GM12878 (cell line): ENCODE results near the gene MGAT1. TPM values are rescaled to one million over a fixed set of nuclear protein-coding genes. Genes with fewer than 3 reads are reported as not detected.
A peak's percentile ranks its signal among the peaks of the same experiment; 100 is the strongest.

Experiments
- BACH1 ChIP-seq: fragments of 450-650 bp; IDR thresholded peaks from 2 replicates; pipeline ENCODE4 v1.6.1; 2017; ENCODE audit warnings: mild to moderate bottlenecking, borderline replicate concordance
- CBFB ChIP-seq: IDR thresholded peaks from 2 replicates; pipeline ENCODE4 v1.6.1; 2016; ENCODE audit warnings: antibody characterized with exemption, low read depth
- FOS ChIP-seq: IDR thresholded peaks from 3 replicates; pipeline ENCODE4 v1.6.1; 2011; ENCODE audit warnings: borderline replicate concordance; ENCODE audit not compliant: insufficient read length; ENCODE audit errors: extremely low read depth
- GATAD2B ChIP-seq: fragments of 450-650 bp; conservative IDR thresholded peaks from 2 replicates; pipeline ENCODE4 v1.6.1; 2017; ENCODE audit warnings: low read depth, mild to moderate bottlenecking, moderate library complexity
- HCFC1 ChIP-seq: fragments of 150-350 bp; IDR thresholded peaks from 2 replicates; pipeline ENCODE4 v1.6.1; 2014; ENCODE audit warnings: low read length
- HDAC6 ChIP-seq: fragments of 200-600 bp; sonication (generic); IDR thresholded peaks from one replicate; pipeline ENCODE4 v1.8.0; 2017; ENCODE audit warnings: antibody characterized with exemption; ENCODE audit not compliant: unreplicated experiment
- KAT2A ChIP-seq: conservative IDR thresholded peaks from 2 replicates; pipeline ENCODE4 v1.6.1; 2011; ENCODE audit warnings: low read depth, low read length; ENCODE audit not compliant: control insufficient read depth
- NFYA ChIP-seq: IDR thresholded peaks from 2 replicates; pipeline ENCODE4 v1.6.1; 2011; ENCODE audit warnings: low read depth, mild to moderate bottlenecking, low read length, improper control_type of control experiment, borderline replicate concordance
- SMC3 ChIP-seq: IDR thresholded peaks from 2 replicates; pipeline ENCODE4 v1.6.1; 2011; ENCODE audit warnings: low read length, improper control_type of control experiment, borderline replicate concordance
- TAF1 ChIP-seq: IDR thresholded peaks from 2 replicates; pipeline ENCODE4 v1.6.1; 2011; ENCODE audit warnings: mild to moderate bottlenecking, low read depth, low read length, borderline replicate concordance
- TCF12 ChIP-seq: IDR thresholded peaks from 2 replicates; pipeline ENCODE4 v1.6.1; 2011; ENCODE audit warnings: low read depth, mild to moderate bottlenecking, low read length
- ZNF24 ChIP-seq: fragments of 450-650 bp; IDR thresholded peaks from 2 replicates; pipeline ENCODE4 v1.6.1; 2017; ENCODE audit warnings: antibody characterized with exemption, mild to moderate bottlenecking
- polyA plus RNA-seq, 11 experiments: library from polyadenylated mRNA; depleted of rRNA in 4 of 11; unstranded in 6 of 11; stranded (reverse) in 5 of 11; fragments of >200 nt; fragmentation: Nextera tagmentation in 4 of 11; fragmentation: Illumina TruSeq in 1 of 11; extraction: Ambion mirVana in 4 of 11; extraction: Trizol in 1 of 11; gene quantifications; 1 replicate in 1 of 11; 2 replicates in 10 of 11; pipeline versions ENCODE4 v1.2.1 to v1.2.3, GENCODE V29; 2011 to 2016; ENCODE audit warnings: inconsistent platforms in 2 of 11, missing spikeins in 2 of 11, low read depth in 1 of 11
- total RNA-seq, 4 experiments: library from RNA; depleted of rRNA in 3 of 4; stranded (reverse); fragments of >200 nt in 3 of 4; fragmentation: Illumina TruSeq in 1 of 4; extraction: Trizol in 1 of 4; gene quantifications; 2 replicates each; pipeline versions ENCODE4 v1.2.1 to v1.2.3, GENCODE V29; 2013 to 2021
- TF ChIP-seq, protein P1 (sequence below): fragments of 450-650 bp; IDR thresholded peaks from 2 replicates; pipeline ENCODE4 v1.6.1; 2014; ENCODE audit warnings: mild to moderate bottlenecking

Gene MGAT1
- total and polyA plus RNA-seq, 10 of the 15 experiments (the other 5 are each of a cell fraction or from before 2014, with no cell fraction given), result 3.1 to 88.4 (median 62.7) TPM

DNA sequence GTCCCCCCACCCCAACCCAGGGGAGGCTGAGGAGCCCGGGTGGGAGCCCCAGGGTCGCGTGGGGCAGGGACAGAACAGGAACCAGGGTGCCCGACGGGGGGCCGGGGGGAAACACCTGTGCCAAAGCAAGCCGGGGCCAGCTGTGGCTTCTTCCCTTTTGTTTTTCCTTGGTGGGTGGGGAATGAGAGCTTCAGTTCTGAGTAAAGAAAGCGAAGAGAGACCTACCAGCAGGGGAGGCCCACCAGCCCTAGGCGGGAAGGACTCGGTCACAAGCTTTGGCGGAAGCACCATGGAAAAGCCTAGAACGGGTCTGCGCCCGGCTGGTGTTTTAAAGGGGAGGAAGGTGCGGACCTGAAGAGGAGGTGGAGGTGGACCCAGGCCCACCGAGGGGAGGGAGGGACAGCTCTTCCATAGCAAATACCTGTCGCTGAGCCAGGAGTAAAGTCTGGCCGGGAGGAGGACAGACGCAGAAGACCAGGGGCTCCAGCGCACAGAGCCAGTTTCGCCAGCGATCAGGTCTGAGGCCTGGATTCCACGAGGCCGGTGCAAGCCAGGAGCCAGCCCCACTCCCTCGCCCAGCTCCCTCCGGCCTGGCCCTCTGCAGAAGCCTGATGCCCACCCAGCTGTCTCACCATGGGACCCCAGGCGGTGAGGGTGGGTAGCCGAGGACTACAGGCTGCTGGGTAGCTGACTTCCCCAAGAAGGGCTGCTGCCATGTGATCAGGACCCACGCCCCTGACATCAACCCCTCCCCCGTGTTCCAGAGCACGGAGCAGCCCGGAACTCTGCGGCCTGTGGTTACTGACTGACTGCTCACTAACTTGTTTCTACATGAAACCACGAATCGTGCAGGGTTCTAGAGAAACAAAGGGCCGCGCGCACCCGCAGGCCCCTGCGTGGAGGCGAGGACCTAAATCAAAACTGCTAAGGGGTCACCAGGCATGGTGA lies 849 bp upstream of the MGAT1 start (continued):
- peak; percentile 36; the same call in 1 of the 2 replicates for TF ChIP-seq ZNF24
- peak; percentile 14; the same call in 1 of the 2 replicates for TF ChIP-seq TCF12
- TF ChIP-seq, protein P1, sequence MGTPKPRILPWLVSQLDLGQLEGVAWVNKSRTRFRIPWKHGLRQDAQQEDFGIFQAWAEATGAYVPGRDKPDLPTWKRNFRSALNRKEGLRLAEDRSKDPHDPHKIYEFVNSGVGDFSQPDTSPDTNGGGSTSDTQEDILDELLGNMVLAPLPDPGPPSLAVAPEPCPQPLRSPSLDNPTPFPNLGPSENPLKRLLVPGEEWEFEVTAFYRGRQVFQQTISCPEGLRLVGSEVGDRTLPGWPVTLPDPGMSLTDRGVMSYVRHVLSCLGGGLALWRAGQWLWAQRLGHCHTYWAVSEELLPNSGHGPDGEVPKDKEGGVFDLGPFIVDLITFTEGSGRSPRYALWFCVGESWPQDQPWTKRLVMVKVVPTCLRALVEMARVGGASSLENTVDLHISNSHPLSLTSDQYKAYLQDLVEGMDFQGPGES, result no peak
- no peak for TF ChIP-seq FOS
- no peak; the same call in 1 of the 2 replicates for TF ChIP-seq SMC3
- peak; percentile 99 for TF ChIP-seq CBFB
- no peak; the same call in 1 of the 2 replicates for TF ChIP-seq BACH1
- no peak for TF ChIP-seq HCFC1
- TF ChIP-seq KAT2A, result no peak
- TF ChIP-seq NFYA, result no peak
- TF ChIP-seq HDAC6, result no peak
- TF ChIP-seq TAF1, result 0 out of 2 replicates have a peak, but pooled peaks have one; percentile 14
- TF ChIP-seq GATAD2B, result peak; percentile 88
